Neural cell (in vitro differentiated cells): Measurements from ENCODE around the gene DUXB. TPM values are rescaled to one million over a fixed set of nuclear protein-coding genes. Genes with fewer than 3 reads are reported as not detected.

Experiments used
- H2AFZ ChIP-seq: fragments of 200-600, 300-800 bp; sonication (generic), shearing (Covaris generic); 2 replicates; pipeline ENCODE4 v1.6.0; 2014; ENCODE audit warnings: low read depth, mild to moderate bottlenecking, antibody characterized with exemption, low read length, moderate library complexity
- H3F3A ChIP-seq: fragments of 200-600 bp; shearing (Covaris generic); 2 replicates; pipeline ENCODE4 v1.6.1; 2016; ENCODE audit warnings: mild to moderate bottlenecking, moderate library complexity, mixed read lengths, antibody characterized with exemption, low read length; ENCODE audit not compliant: insufficient read depth, poor library complexity, severe bottlenecking
- H3K27ac ChIP-seq: fragments of 200-600, 300-800 bp; sonication (generic), shearing (Covaris generic); 2 replicates; pipeline ENCODE4 v1.5.1; 2014; ENCODE audit warnings: mild to moderate bottlenecking, low read length, moderate library complexity
- H3K27me3 ChIP-seq: fragments of 300-800, 200-600 bp; sonication (generic), shearing (Covaris generic); 2 replicates; pipeline ENCODE4 v1.6.0; 2014; ENCODE audit warnings: mild to moderate bottlenecking, low read depth, low read length, moderate library complexity; ENCODE audit not compliant: insufficient read depth
- H3K36me3 ChIP-seq: fragments of 300-800, 200-600 bp; sonication (generic), shearing (Covaris generic); 2 replicates; pipeline ENCODE4 v1.5.1; 2014; ENCODE audit warnings: mild to moderate bottlenecking, antibody characterized with exemption, low read length, moderate library complexity; ENCODE audit not compliant: insufficient read depth
- H3K4me2 ChIP-seq: fragments of 300-800, 200-600 bp; sonication (generic), shearing (Covaris generic); 2 replicates; pipeline ENCODE4 v1.6.0; 2014; ENCODE audit warnings: mild to moderate bottlenecking, low read length
- H3K4me3 ChIP-seq: fragments of 300-800, 200-600 bp; sonication (generic), shearing (Covaris generic); 2 replicates; pipeline ENCODE4 v1.5.1; 2014; ENCODE audit warnings: mild to moderate bottlenecking, low read length, moderate library complexity
- H3K79me2 ChIP-seq: fragments of 200-600 bp; shearing (Covaris generic); replicated peaks from 2 replicates; pipeline ENCODE4 v1.6.0; 2014; ENCODE audit warnings: mild to moderate bottlenecking, low read length, moderate library complexity; ENCODE audit not compliant: insufficient read depth
- H3K9ac ChIP-seq: fragments of 300-800, 200-600 bp; sonication (generic), shearing (Covaris generic); 2 replicates; pipeline ENCODE4 v1.6.1; 2016; ENCODE audit warnings: mild to moderate bottlenecking, low read length, mixed read lengths
- H3K9me2 ChIP-seq: fragments of 200-600 bp; shearing (Covaris generic); 2 replicates; pipeline ENCODE4 v1.6.1; 2016; ENCODE audit warnings: mild to moderate bottlenecking, low read length, mixed read lengths; ENCODE audit not compliant: insufficient read depth
- H3K9me3 ChIP-seq: fragments of 200-600, 300-800 bp; sonication (generic), shearing (Covaris generic); 2 replicates; pipeline ENCODE4 v1.6.1; 2016; ENCODE audit warnings: mild to moderate bottlenecking, mixed run types, low read length, moderate library complexity, mixed read lengths
- H4K20me1 ChIP-seq: fragments of 200-600 bp; shearing (Covaris generic); 2 replicates; pipeline ENCODE4 v1.6.1; 2016; ENCODE audit warnings: mild to moderate bottlenecking, mixed run types; ENCODE audit not compliant: insufficient read depth
- CTCF ChIP-seq: fragments of 450-650 bp; IDR thresholded peaks from 2 replicates; pipeline ENCODE4 v1.5.1; 2014; ENCODE audit warnings: antibody characterized with exemption, mild to moderate bottlenecking, moderate library complexity; ENCODE audit not compliant: poor library complexity, severe bottlenecking
- EP300 ChIP-seq: fragments of 450-650 bp; conservative IDR thresholded peaks from 2 replicates; pipeline ENCODE4 v1.6.1; 2014; ENCODE audit warnings: antibody characterized with exemption, mild to moderate bottlenecking, moderate library complexity; ENCODE audit not compliant: poor library complexity, severe bottlenecking
- EZH2 ChIP-seq: fragments of 200-600, 300-800 bp; shearing (Covaris generic), sonication (generic); IDR thresholded peaks from 2 replicates; pipeline ENCODE4 v1.6.1; 2014; ENCODE audit warnings: antibody characterized with exemption, low read length, borderline replicate concordance, mild to moderate bottlenecking; ENCODE audit not compliant: insufficient read depth, poor library complexity, severe bottlenecking
- MXI1 ChIP-seq: fragments of 450-650 bp; conservative IDR thresholded peaks from 2 replicates; pipeline ENCODE4 v1.6.1; 2014; ENCODE audit warnings: antibody characterized with exemption, mild to moderate bottlenecking; ENCODE audit not compliant: poor library complexity, severe bottlenecking
- POLR2AphosphoS5 ChIP-seq: IDR thresholded peaks from 2 replicates; pipeline ENCODE4 v1.6.1; 2012
- RAD21 ChIP-seq: fragments of 450-650 bp; conservative IDR thresholded peaks from 2 replicates; pipeline ENCODE4 v1.6.1; 2014; ENCODE audit warnings: antibody characterized with exemption, mild to moderate bottlenecking, moderate library complexity
- REST ChIP-seq: IDR thresholded peaks from 2 replicates; pipeline ENCODE4 v1.6.1; 2012; ENCODE audit warnings: borderline replicate concordance
- SMC3 ChIP-seq: fragments of 450-650 bp; conservative IDR thresholded peaks from 2 replicates; pipeline ENCODE4 v1.6.1; 2014; ENCODE audit warnings: antibody characterized with exemption, mild to moderate bottlenecking, moderate library complexity; ENCODE audit not compliant: poor library complexity
- TAF1 ChIP-seq: IDR thresholded peaks from 2 replicates; pipeline ENCODE4 v1.6.1; 2012; ENCODE audit warnings: low read depth
- polyA plus RNA-seq: library from polyadenylated mRNA; depleted of rRNA; stranded (reverse); fragments of >200 nt; gene quantifications from 2 replicates; pipeline ENCODE4 v1.2.3, GENCODE V29; 2014

Gene DUXB
- polyA plus RNA-seq, 1 donor from 2014 or later, result not detected

- Histone ChIP-seq H3K36me3 (peaks cover 7% of the 10 kb centered on the region), H3K4me2 (no peak overlapping the region), H3K4me3 (peak overlapping the region; percentile 87), H2AFZ (no peak overlapping the region), H3K27ac (no peak overlapping the region), H3F3A (peaks cover 3% of the 10 kb centered on the region), H3K9me3 (no peaks in the 10 kb centered on the region), H3K27me3 (no peaks in the 10 kb centered on the region), H3K9ac (no peak overlapping the region), H3K9me2 (no peaks in the 10 kb centered on the region), H3K79me2 (peaks cover 65% of the 10 kb centered on the region), H4K20me1 (peaks cover 26% of the 10 kb centered on the region)
- no peak for TF ChIP-seq RAD21
- TF ChIP-seq CTCF, result no peak
- no peak for TF ChIP-seq SMC3
- TF ChIP-seq MXI1, result no peak
- no peak for TF ChIP-seq TAF1
- no peak for TF ChIP-seq POLR2AphosphoS5
- no peak for TF ChIP-seq EZH2
- no peak for TF ChIP-seq EP300
These were observed 47.3 kb downstream of the DUXB start for GRCh38 chr16:75653922-75654321.

- Histone ChIP-seq H3K9me2 (no peaks in the 10 kb centered on the region), H3K9ac (peak overlapping the region; percentile 99), H3K4me2 (no peak overlapping the region), H3K79me2 (peaks cover 82% of the 10 kb centered on the region), H3K27ac (peak overlapping the region; percentile 99), H3K27me3 (no peaks in the 10 kb centered on the region), H3F3A (peaks cover 3% of the 10 kb centered on the region), H3K4me3 (peak overlapping the region; percentile 87), H3K9me3 (no peaks in the 10 kb centered on the region), H4K20me1 (peaks cover 23% of the 10 kb centered on the region), H2AFZ (peak overlapping the region; percentile 93), H3K36me3 (no peaks in the 10 kb centered on the region)
- TF ChIP-seq POLR2AphosphoS5, result peak; percentile 81
- no peak for TF ChIP-seq EZH2
- TF ChIP-seq TAF1, result peak; percentile 85
- TF ChIP-seq RAD21, result no peak
- TF ChIP-seq MXI1, result peak; percentile 1
- TF ChIP-seq SMC3, result no peak
- TF ChIP-seq REST, result peak; percentile 85
- no peak for TF ChIP-seq CTCF
- no peak for TF ChIP-seq EP300
These were observed 52.8 kb downstream of the DUXB start for GRCh38 chr16:75648265-75649076.
